ENCODE data around the gene RIC8A.
"Not testable (repeated sequence)": the region's sequence is repeated elsewhere in the genome, so short reads cannot be mapped to it uniquely, and the experiment has no call there.

The RIC8A gene

GRCh38 chr11:207208-207862 is at the start of gene RIC8A, which contains the start of gene BET1L:
RIC8A (plus strand) TSS chr11:207708; CDS start chr11:208855, 1,147 bp downstream.
BET1L (minus strand) TSS chr11:207399; CDS start chr11:207321, 78 bp downstream.
- TF ChIP-seq CTCF (IDR thresholded peaks at IDR 0.05; ENCODE audit: low read depth, low read length) = no peak
- peak within 1 kb of the TSS; percentile 96 for H3K4me3 ChIP-seq (ENCODE audit: low read depth, low read length)

- H3K4me3 ChIP-seq (ENCODE audit: low read depth, low read length) = not testable (repeated sequence)
- TF ChIP-seq CTCF (IDR thresholded peaks at IDR 0.05; ENCODE audit: low read depth, low read length) = 0 out of 2 replicates have a peak, but pooled peaks have one; percentile 7
Measured at GRCh38 chr11:180242-180641, 27.3 kb upstream of the RIC8A start.

GRCh38 chr11:189200-189783 is 18.2 kb upstream of the RIC8A start:
- not testable (repeated sequence) for H3K4me3 ChIP-seq (ENCODE audit: low read depth, low read length)

- peak; percentile 11; the same call in 1 of the 2 replicates for TF ChIP-seq CTCF (IDR thresholded peaks at IDR 0.05; ENCODE audit: low read depth, low read length)
- not testable (repeated sequence) for H3K4me3 ChIP-seq (ENCODE audit: low read depth, low read length)
Measured at GRCh38 chr11:189843-190311, 17.6 kb upstream of the RIC8A start.

GRCh38 chr11:190546-190945 is 17.0 kb upstream of the RIC8A start:
- not testable (repeated sequence) for H3K4me3 ChIP-seq (ENCODE audit: low read depth, low read length)

GRCh38 chr11:191490-192478 is 15.7 kb upstream of the RIC8A start:
- H3K4me3 ChIP-seq (ENCODE audit: low read depth, low read length) = not testable (repeated sequence)

- H3K4me3 ChIP-seq (ENCODE audit: low read depth, low read length) = not testable (repeated sequence)
Measured at GRCh38 chr11:192674-193128, 14.8 kb upstream of the RIC8A start, which contains the start of gene SCGB1C1. SCGB1C1 (plus strand) TSS chr11:193078; CDS start chr11:193100, 22 bp downstream.

GRCh38 chr11:193481-193880 is 14.0 kb upstream of the RIC8A start:
- not testable (repeated sequence) for H3K4me3 ChIP-seq (ENCODE audit: low read depth, low read length)

- no peak overlapping the region for H3K4me3 ChIP-seq (ENCODE audit: low read depth, low read length)
- TF ChIP-seq CTCF (IDR thresholded peaks at IDR 0.05; ENCODE audit: low read depth, low read length) = no peak
Measured at GRCh38 chr11:196786-197731, 10.4 kb upstream of the RIC8A start.

All from WI38 (cell line).